Stimulated activated CD4-positive, alpha-beta T cell treated with anti-CD3 and anti-CD28 coated beads, Interleukin-1b, Interleukin-23, amount 100 ng/mL, for 4 hours (primary cell): Measurements from ENCODE around the gene NRL.

Experiments
- DNase-seq, 2 donors: peaks; one replicate each; pipeline ENCODE4 v3.0.0-alpha.2; 2020; ENCODE audit warnings: low read depth in 2 of 2

The NRL gene

DNA sequence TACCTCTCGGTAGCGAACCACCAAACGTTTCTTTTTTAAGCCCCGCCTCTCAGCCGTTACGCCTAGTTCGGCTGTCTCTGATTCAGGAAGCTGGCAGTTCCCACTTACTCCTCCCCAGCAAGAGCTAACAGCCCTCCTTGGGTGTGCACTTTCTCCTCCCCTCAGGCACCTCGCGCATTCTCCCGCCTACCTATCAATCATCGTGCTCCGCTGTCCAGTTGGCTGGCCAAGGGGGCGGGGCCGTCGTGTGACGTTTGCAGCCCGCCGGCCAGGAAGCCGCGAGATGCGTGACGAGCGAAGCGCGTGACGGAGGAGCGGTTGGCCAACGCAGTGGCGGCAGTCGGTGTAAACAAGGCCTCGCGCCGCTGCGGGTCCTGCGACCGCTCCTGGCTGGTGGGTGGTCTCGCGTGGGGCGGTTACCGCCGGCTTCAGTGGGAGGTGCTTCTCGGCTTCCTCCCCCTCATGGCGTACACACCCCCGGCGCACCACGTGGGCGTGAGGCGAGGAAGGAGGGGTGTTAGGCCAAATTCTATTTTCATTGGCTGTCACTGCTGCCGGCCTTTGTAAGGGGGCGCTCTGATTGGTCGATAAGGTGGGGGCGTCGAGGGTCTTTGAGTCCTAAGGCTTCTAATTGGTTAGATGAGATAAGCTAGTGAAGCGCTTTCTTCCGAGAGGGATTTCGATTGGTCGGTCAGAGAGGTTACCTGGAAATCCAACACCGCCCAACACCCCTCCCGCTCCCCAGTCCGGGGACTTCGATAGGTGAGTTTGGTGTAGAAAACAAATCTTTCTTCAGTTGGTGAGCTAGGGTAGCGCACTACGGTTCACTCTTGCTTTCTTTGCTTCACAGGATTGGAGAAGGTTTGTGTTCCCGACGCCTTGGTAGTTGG, at the start of gene NRL, which contains the start of gene DCAF11:
TSS of gene NRL (minus strand) at position 418 of the 890 bp plus-strand sequence. CDS start 32,101 bp downstream, outside the sequence.
TSS of gene DCAF11 (plus strand) at position 246 of the 890 bp plus-strand sequence. CDS start 818 bp downstream, outside the sequence.
- peak; percentile 96 to 98 for DNase-seq

DNA sequence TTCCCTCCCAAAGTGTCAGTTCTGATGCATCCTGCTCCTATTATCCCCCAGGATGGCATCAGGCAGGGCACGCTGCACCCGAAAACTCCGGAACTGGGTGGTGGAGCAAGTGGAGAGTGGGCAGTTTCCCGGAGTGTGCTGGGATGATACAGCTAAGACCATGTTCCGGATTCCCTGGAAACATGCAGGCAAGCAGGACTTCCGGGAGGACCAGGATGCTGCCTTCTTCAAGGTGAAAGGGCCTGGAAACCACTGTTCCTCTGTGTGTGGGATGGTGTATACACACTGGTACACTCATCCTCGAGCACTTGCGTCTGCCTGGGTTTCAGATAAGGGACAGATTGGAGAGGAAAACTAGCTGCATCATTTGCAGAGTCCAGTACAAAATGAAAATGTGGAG, 47.3 kb upstream of the NRL start:
- DNase-seq, result no peak

DNA sequence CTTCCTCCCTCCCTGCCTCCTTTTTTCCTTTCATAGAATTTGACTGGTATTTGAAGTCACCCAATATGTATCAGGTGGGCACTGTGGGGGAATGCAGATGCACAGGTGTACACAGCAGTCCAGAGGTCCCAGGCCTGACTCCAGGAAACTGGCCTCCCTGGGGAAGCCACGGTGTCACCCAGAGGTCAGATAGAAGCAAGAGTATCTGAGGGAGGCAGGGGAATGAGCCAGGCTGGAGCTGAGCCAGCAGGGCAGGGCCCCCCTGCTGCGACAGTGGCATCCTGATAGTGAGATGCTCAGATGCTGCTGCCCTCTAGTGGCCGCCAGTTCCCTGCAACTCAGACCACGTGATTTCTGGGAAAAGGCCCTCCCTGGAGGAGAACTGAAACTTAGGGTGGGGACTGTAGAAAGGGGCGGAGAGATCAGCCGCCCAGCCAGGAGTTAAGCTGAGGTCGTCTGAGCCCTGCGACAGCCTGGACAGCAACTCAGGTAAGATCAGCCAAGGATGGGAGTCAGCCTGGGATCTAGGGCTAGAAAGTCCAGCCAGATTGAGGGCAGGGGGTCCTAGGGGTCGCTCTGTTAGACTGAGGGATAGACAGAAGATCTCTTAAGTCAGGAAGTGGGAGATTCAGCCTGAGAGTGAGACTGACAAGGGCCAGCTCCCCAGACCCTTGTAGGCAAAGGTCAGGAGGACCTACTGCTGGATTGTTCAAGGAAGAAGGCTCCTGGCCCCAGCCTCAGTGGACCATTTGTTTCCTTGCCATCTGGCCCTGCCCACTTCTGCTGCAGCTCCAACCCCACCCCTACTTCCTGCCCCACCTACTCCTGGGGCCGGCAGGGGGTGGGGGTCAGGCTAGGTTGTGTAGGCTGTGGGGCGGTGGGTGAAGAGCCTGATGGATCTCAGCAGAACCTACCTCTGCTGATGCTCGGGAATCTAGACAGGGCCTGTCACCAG, 46.4 kb upstream of the NRL start, which contains the start of gene IRF9:
TSS of gene IRF9 (plus strand) at position 416 of the 955 bp plus-strand sequence. CDS start 880 bp downstream, outside the sequence.
- DNase-seq, result peak; percentile 93 to 100

DNA sequence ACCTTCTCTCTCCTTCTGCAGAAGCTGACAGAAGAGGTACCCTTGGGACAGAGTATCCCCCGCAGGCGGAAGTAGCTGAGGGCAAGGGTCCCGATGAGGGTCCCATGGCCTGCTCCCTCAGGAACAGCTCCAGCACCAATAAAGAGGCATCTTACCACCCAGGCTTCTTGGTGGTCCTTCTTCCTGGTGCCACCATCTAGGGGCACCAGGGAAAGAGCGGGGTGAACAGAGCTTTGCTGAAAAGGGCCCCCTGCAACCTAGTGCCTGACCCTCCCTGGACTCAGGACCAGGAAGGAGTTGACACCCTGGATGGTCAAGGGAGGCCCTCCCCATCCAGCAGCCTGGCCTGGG, 45.7 kb upstream of the NRL start:
- no peak for DNase-seq

DNA sequence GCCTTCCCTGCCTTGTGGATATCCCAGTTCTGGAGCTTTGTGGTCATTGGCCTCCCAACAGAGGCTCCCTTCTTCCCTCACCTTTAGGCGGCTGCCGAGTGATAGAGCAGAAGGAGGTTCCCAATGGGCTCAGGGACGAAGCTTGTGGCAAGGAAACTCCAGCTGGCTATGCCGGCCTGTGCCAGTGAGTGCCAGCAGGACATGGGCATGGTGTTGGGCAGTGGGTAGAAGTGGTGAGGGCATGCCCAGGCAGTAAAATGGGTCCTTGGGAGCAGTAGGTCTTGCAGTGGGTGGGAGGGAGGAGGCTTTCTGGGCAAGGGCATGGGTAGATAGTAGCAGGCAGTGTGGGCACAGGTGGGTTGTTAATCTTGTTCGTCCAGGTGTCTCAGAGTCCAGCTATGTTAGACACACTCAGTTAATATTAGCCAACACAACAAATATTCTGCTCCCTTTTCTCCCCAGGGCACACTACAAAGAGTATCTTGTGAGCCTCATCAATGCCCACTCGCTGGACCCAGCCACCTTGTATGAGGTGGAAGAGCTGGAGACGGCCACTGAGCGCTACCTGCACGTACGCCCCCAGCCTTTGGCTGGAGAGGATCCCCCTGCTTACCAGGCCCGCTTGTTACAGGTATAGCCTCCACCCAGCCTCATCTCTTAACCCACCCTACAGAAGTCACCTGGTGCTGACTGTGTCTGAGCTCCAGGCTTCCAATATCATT, 45.2 kb upstream of the NRL start:
- no peak for DNase-seq

DNA sequence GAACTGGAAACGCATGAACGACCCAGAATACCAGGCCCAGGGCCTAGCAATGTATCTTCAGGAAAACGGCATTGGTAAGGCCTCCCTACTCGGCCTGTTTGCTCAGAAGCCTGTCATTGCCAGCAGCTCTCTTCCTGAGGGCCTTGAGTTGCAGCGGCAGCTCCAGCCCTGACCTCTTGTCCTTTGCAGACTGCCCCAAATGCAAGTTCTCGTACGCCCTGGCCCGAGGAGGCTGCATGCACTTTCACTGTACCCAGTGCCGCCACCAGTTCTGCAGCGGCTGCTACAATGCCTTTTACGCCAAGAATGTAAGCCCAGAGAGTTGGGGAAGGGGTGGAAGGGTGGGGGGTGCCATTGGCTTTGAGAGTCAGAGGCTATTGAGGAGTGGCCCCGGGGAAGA, 42.6 kb upstream of the NRL start:
- no peak for DNase-seq

DNA sequence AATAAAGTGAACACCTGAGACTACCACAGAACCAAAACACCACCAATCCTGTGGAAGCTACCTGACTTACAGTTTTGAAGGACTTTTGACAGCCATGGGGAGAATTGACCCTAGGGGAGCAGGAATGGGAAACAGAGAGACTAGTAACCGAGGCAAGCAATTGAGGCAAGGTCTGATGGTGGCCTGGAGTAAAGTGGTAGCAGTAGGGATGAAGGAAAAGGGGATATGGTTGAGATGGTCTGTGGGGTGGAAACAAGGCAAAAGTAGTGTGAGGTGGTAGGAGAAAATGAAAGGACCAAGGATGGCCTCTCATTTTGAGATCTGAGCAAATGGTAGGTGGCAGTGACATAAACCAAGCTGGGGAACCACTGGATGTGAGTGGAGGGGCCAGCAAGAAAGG, 42.1 kb upstream of the NRL start:
- no peak for DNase-seq

DNA sequence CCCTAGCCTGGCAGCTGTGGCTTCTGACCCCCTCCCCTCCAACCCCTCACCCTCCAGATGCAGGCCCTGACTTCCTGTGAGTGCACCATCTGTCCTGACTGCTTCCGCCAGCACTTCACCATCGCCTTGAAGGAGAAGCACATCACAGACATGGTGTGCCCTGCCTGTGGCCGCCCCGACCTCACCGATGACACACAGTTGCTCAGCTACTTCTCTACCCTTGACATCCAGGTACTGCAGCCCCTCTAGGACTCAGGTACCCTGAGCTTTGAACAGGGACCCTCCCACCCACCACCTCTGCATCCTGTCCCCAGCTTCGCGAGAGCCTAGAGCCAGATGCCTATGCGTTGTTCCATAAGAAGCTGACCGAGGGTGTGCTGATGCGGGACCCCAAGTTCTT, 40.4 kb upstream of the NRL start:
- DNase-seq, result no peak

DNA sequence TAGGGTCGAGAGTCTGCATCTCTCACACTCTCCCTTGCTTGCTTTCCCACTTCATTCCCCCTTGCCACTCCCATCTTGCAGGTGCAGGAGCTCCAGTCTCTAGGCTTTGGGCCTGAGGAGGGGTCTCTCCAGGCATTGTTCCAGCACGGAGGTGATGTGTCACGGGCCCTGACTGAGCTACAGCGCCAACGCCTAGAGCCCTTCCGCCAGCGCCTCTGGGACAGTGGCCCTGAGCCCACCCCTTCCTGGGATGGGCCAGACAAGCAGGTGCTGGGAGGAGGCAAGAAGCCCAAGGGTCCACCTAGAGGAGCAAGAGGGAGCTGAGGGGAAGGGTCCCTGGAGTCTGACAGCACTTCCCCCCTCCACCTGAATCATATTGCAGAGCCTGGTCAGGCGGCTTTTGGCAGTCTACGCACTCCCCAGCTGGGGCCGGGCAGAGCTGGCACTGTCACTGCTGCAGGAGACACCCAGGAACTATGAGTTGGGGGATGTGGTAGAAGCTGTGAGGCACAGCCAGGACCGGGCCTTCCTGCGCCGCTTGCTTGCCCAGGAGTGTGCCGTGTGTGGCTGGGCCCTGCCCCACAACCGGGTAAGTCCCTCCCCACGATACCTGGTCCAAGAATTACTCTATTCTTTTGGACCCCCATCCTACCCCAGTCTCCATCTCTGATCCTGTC, 36.8 kb upstream of the NRL start:
- no peak for DNase-seq

DNA sequence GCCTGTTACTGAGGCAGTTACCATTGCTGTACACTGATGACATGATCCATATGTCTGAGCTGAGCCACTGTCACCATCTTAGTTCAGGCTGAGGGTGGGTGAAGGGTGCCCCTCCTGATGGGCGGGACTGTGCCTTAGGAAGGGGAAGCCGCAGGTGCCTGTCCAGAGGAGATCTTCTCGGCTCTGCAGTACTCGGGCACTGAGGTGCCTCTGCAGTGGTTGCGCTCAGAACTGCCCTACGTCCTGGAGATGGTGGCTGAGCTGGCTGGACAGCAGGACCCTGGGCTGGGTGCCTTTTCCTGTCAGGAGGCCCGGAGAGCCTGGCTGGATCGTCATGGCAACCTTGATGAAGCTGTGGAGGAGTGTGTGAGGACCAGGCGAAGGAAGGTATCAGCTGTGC, 36.2 kb upstream of the NRL start:
- no peak for DNase-seq

DNA sequence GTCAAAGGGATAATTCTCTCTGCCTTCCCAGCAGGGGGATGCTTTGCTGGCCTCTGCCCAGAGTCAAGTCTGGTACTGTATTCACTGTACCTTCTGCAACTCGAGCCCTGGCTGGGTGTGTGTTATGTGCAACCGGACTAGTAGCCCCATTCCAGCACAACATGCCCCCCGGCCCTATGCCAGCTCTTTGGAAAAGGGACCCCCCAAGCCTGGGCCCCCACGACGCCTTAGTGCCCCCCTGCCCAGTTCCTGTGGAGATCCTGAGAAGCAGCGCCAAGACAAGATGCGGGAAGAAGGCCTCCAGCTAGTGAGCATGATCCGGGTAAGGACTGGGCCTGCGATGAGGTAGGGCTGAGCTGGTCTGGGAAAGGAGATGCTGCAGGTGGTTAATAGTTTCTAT, 35.8 kb upstream of the NRL start:
- no peak for DNase-seq

DNA sequence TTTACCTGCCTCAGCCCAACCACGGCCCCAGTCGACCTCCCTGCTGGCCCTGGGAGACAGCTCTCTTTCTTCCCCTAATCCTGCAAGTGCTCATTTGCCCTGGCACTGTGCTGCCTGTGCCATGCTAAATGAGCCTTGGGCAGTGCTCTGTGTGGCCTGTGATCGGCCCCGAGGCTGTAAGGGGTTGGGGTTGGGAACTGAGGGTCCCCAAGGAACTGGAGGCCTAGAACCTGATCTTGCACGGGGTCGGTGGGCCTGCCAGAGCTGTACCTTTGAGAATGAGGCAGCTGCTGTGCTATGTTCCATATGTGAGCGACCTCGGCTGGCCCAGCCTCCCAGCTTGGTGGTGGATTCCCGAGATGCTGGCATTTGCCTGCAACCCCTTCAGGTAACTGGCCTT, 35.3 kb upstream of the NRL start:
- no peak for DNase-seq

DNA sequence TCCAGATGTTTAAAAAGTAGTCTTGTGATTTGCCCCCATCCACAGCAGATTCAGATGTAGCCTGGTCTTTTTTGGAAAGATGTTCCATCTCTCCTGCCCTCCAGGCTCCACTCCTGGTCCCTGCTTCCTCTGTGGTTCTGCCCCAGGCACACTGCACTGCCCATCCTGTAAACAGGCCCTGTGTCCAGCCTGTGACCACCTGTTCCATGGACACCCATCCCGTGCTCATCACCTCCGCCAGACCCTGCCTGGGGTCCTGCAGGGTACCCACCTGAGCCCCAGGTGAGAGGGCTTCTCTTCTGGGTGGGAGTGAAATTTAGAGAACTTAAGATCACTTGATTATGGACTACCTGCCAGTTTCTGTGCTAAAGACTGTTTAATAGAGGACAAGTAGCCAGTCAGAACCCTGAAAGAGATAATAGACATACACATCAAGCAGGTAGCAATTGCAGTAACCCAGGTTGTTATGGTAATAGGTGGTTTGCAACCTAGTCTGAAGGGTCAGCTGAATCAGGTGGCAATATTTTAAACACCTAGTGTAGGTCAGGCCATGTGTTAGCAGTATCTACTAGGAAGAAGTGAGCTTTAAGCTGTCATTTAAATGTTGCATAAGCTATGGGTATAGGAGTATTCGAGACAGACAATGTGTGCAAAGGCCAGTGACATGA, 34.7 kb upstream of the NRL start:
- no peak for DNase-seq

DNA sequence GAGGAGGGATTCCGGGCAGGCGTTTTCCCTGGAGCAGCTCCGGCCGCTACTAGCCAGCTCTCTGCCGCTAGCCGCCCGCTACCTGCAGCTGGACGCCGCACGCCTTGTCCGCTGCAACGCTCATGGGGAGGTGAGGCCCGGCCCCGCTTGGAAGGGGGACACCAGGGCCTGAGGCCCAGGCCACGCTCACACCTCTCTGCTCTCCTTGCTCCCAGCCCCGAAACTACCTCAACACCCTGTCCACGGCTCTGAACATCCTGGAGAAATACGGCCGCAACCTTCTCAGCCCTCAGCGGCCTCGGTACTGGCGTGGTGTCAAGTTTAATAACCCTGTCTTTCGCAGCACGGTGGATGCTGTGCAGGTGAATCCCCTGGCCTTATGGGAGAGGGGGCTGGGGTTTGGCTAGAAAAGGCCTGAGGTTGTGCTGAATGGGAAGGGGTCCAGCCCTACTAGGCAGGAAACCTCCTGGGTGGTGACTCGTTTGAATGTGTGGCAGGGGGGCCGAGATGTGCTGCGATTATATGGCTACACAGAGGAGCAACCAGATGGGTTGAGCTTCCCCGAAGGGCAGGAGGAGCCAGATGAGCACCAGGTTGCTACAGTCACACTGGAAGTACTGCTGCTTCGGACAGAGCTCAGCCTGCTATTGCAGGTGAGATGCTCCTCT, 33.1 kb upstream of the NRL start:
- no peak for DNase-seq

DNA sequence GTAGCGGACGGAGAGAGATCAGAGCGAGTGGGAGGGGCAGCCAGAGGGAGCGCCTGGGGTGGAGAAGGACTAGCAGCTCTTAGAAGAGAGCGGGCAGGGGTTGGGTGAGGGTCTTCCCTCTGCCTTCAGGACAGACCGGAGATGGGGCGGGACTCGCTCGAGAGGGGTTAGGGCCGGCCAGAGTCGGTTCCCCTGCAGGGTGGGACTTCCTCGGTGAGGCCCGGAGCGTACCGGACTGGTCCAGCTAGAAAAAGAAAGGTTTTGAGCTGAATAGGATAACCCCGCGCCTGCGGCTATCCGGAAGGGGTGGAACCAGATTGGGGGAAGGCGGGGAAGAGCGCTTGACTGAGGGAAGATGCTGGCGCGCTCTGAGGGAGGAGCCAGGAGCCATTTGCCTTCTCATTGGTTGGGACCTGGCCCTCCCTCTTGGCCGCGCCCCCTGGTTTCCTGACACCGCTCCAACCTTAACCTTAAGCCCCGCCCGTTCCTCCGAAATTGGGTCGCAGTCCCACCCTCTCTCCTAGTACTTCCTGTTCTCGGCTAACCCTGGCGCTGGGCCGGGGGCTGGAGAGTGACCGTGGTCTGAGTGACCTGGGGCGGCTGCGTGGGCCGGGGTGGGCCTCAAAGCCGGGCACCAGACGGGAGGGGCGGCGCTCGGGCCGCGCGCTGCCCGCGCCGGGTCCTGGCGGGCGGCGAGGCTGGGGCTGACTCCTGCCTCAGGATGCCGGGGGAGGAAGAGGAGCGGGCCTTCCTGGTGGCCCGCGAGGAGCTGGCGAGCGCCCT, 32.4 kb upstream of the NRL start, which contains the start of gene RNF31:
TSS of gene RNF31 (plus strand) at position 521 of the 783 bp plus-strand sequence. CDS start at position 722, 201 bp downstream.
- peak; percentile 93 to 95 for DNase-seq

DNA sequence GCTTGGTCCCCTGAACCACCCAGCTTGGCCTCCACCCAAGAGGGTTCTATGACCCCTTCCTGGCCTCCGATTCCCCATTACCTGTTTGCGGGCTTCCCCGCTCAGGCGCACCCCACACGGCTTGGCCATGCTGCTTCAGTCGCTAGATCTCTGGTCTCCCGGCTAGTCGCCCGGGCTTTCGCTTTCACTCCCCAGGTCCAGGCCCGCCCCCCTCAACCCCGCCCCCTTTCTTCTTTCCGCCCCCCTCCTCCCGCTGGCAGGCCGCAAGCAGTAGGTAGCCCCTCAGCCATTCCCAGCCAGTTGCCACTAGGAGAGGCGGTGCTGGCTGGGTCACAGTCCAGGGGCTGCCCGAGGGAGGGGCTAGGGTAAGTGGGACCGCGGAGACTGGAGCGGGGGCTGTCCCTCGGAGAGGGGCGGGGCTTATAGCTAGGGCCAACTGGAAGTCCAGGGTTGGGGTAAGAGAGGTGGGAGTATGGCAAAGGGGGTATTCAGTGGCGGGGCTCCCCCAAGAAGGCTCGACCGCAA, 31.8 kb upstream of the NRL start, which contains the start of gene PSME2:
TSS of gene PSME2 (minus strand) at position 158 of the 525 bp plus-strand sequence. CDS start at position 129, 29 bp downstream.
- DNase-seq, result peak; percentile 65 to 75

DNA sequence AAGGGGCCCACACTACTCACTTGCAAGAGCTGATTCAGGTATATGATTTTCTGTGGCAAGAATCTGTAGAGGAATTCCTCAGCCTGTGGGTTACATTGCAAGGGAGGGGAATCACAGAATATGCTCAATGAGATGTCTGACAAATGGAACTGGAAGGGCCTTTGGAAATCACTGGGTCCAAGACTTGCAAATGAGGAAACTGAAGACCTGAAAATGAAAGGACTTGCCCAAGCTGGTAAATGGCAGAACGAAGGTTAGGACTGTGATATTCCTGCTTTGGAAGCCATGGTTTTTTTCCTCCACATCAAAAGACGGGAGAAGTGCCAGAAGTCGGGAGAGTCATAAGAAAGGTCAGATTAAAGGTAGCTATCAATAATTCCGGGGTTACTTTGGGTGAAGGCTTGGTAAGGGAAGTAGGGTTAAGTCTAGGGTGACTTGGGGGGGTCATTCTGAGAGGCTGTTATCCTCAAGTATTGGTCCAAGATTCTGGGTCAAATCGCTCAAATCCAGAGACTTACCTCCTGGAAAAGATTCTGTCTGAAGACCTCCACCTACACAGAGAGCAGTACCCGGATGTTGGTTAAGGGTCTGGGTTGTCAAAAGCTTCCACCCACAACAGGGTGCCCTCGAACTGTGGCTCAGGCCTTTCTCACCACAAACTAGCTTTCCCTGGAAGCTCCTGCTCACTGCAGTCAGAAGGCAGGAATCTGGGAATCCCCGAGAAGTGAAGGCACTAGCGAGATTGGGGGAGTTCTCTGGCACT, 31.1 kb upstream of the NRL start:
- DNase-seq, result no peak

DNA sequence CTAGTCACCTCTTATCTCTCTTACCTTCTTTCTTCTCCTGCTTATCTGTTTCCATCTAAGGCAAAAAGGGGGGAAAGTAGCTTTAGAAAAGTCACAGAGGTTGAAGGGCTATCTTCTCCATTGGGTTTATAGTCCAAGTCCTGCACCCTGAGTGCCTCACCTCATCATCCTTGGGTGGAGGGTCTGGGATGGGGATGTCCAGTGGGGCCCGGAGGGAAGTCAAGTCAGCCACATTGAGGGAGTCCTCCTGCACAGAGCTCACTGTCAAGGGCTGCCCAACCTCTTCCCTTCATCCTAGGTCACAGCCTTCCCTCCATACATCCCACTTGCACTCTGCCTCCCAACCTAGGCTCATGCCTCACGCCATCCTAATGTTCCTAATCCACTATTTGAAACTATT, 30.5 kb upstream of the NRL start:
- no peak for DNase-seq
